GM23338 (cell line): ENCODE data around the gene SHISA6. TPM values are rescaled to one million over a fixed set of nuclear protein-coding genes. Genes with fewer than 3 reads are reported as not detected.

Experiments used
- ATAC-seq: fragments of 200-7000 bp; cut with Tn5 transposase; 3 replicates; pipeline ENCODE4 v1.9.1; 2020
- DNase-seq: peaks from one replicate; pipeline ENCODE4 v3.0.0-alpha.2; 2015; ENCODE audit warnings: low spot score
- H2AFZ ChIP-seq: fragments of 200-600 bp; sonication (generic); 2 replicates; pipeline ENCODE4 v1.8.0; 2016; ENCODE audit warnings: antibody characterized with exemption, mild to moderate bottlenecking, moderate library complexity
- H3F3A ChIP-seq: fragments of 200-600 bp; sonication (generic); replicated peaks from 2 replicates; pipeline ENCODE4 v1.8.0; 2017; ENCODE audit warnings: antibody characterized with exemption, mixed run types, low read depth
- H3K27ac ChIP-seq: fragments of 200-600 bp; sonication (generic); 2 replicates; pipeline ENCODE4 v1.6.1; 2016; ENCODE audit warnings: low read depth
- H3K27me3 ChIP-seq: fragments of 200-600 bp; sonication (generic); 2 replicates; pipeline ENCODE4 v1.8.0; 2016; ENCODE audit warnings: mild to moderate bottlenecking, mixed run types, moderate library complexity; ENCODE audit not compliant: insufficient read depth
- H3K36me3 ChIP-seq: fragments of 200-600 bp; sonication (generic); 2 replicates; pipeline ENCODE4 v1.8.0; 2016; ENCODE audit warnings: mild to moderate bottlenecking; ENCODE audit not compliant: insufficient read depth
- H3K4me1 ChIP-seq: fragments of 200-600 bp; sonication (generic); 2 replicates; pipeline ENCODE4 v1.8.0; 2016; ENCODE audit warnings: mild to moderate bottlenecking, moderate library complexity; ENCODE audit not compliant: insufficient read depth
- H3K4me2 ChIP-seq: fragments of 200-600 bp; sonication (generic); 2 replicates; pipeline ENCODE4 v1.7.1; 2017; ENCODE audit warnings: mixed run types
- H3K4me3 ChIP-seq: fragments of 200-600 bp; sonication (generic); 2 replicates; pipeline ENCODE4 v1.6.1; 2016; ENCODE audit warnings: mixed run types
- H3K79me2 ChIP-seq: fragments of 200-600 bp; sonication (generic); replicated peaks from 2 replicates; pipeline ENCODE4 v1.8.0; 2017; ENCODE audit warnings: mild to moderate bottlenecking; ENCODE audit not compliant: insufficient read depth
- H3K9me2 ChIP-seq: fragments of 200-600 bp; sonication (generic); 2 replicates; pipeline ENCODE4 v1.8.0; 2017; ENCODE audit not compliant: insufficient read depth
- H4K20me1 ChIP-seq: fragments of 200-600 bp; sonication (generic); replicated peaks from 2 replicates; pipeline ENCODE4 v1.8.0; 2017; ENCODE audit warnings: mild to moderate bottlenecking; ENCODE audit not compliant: insufficient read depth
- H3K27ac Mint-ChIP-seq: 2 replicates; pipeline ENCODE4 v1.8.0; 2020; ENCODE audit warnings: inconsistent platforms, mild to moderate bottlenecking, moderate library complexity, mixed read lengths
- H3K27me3 Mint-ChIP-seq: 3 replicates; pipeline ENCODE4 v1.8.0; 2022; ENCODE audit warnings: low read depth, mild to moderate bottlenecking, moderate library complexity, mixed read lengths, inconsistent platforms; ENCODE audit not compliant: insufficient read depth, poor library complexity
- H3K36me3 Mint-ChIP-seq: 3 replicates; pipeline ENCODE4 v1.8.0; 2021; ENCODE audit warnings: low read depth, mild to moderate bottlenecking, inconsistent platforms, moderate library complexity, mixed read lengths
- H3K4me1 Mint-ChIP-seq: 3 replicates; pipeline ENCODE4 v1.8.0; 2020; ENCODE audit warnings: mild to moderate bottlenecking, inconsistent platforms, mixed read lengths
- H3K4me3 Mint-ChIP-seq: 3 replicates; pipeline ENCODE4 v1.8.0; 2021; ENCODE audit warnings: moderate library complexity, mild to moderate bottlenecking, inconsistent platforms, mixed read lengths
- H3K9me3 Mint-ChIP-seq: 3 replicates; pipeline ENCODE4 v1.8.0; 2020; ENCODE audit warnings: moderate library complexity, mild to moderate bottlenecking, inconsistent platforms, mixed read lengths
- CREB1 ChIP-seq: fragments of 250-450 bp; sonication (Bioruptor Pico); IDR thresholded peaks from 2 replicates; pipeline ENCODE4 v1.5.0; 2020; ENCODE audit warnings: low read depth, mild to moderate bottlenecking, moderate library complexity
- CTCF ChIP-seq, 2 experiments: fragments of 200-600 bp in 1 of 2; sonication (generic) in 1 of 2; conservative IDR thresholded peaks; 2 replicates each; pipeline versions ENCODE4 v1.5.1 to v1.6.1; 2016 to 2017; ENCODE audit warnings: antibody characterized with exemption in 2 of 2, low read depth in 2 of 2, mild to moderate bottlenecking in 2 of 2, moderate library complexity in 1 of 2
- ETS1 ChIP-seq: IDR thresholded peaks from 2 replicates; pipeline ENCODE4 v1.6.1; 2016; ENCODE audit warnings: antibody characterized with exemption
- EZH2 ChIP-seq: fragments of 200-600 bp; sonication (generic); IDR thresholded peaks from one replicate; pipeline ENCODE4 v1.8.0; 2017; ENCODE audit warnings: antibody characterized with exemption, mild to moderate bottlenecking, low read depth; ENCODE audit not compliant: unreplicated experiment
- EZH2phosphoT487 ChIP-seq: fragments of 200-600 bp; sonication (generic); IDR thresholded peaks from one replicate; pipeline ENCODE4 v1.8.1; 2018; ENCODE audit warnings: antibody characterized with exemption; ENCODE audit not compliant: unreplicated experiment
- JUNB ChIP-seq: IDR thresholded peaks from one replicate; pipeline ENCODE4 v1.6.1; 2016; ENCODE audit warnings: antibody characterized with exemption; ENCODE audit not compliant: unreplicated experiment
- NANOG ChIP-seq: IDR thresholded peaks from 2 replicates; pipeline ENCODE4 v1.6.1; 2016; ENCODE audit warnings: antibody characterized with exemption, borderline replicate concordance
- ZNF114 ChIP-seq: fragments of 250-450 bp; sonication (Bioruptor Pico); IDR thresholded peaks from 2 replicates; pipeline ENCODE4 v1.5.0; 2020; ENCODE audit warnings: mild to moderate bottlenecking, moderate library complexity
- ZNF331 ChIP-seq: fragments of 250-450 bp; sonication (Bioruptor Pico); IDR thresholded peaks from 2 replicates; pipeline ENCODE4 v1.5.0; 2020; ENCODE audit warnings: low read depth, mild to moderate bottlenecking, moderate library complexity
- ZNF462 ChIP-seq: fragments of 250-450 bp; sonication (Bioruptor Pico); IDR thresholded peaks from 2 replicates; pipeline ENCODE4 v1.5.0; 2020; ENCODE audit warnings: mild to moderate bottlenecking, moderate library complexity
- polyA plus RNA-seq: library from polyadenylated mRNA; unstranded; fragments of >200 nt; fragmentation: Nextera tagmentation; extraction: Ambion mirVana; gene quantifications from 2 replicates; pipeline ENCODE4 v1.2.1, GENCODE V29; 2016
- total RNA-seq: library from RNA; depleted of rRNA; stranded (reverse); fragments of >200 nt; shearing (Covaris generic); gene quantifications from 2 replicates; pipeline ENCODE4 v1.2.3, GENCODE V29; 2014

SHISA6 gene
- total and polyA plus RNA-seq, 2 experiments from 2014 or later: 0.52 TPM; not detected in 1

- peaks cover 99% of the 10 kb centered on the region for H3K9me3 Mint-ChIP-seq
- no peaks in the 10 kb centered on the region for H3K4me1 Mint-ChIP-seq
- H3K4me3 ChIP-seq: no peak overlapping the region
- H3K79me2 ChIP-seq: no peaks in the 10 kb centered on the region
- H3K4me3 Mint-ChIP-seq: no peak overlapping the region
- TF ChIP-seq EZH2phosphoT487 (no peak), EZH2 (no peak), JUNB (no peak), NANOG (no peak), CTCF (conservative IDR thresholded peaks at IDR 0.05; ENCODE audit: low read depth in 2 of 2) (no peak), ETS1 (no peak), ZNF114 (CRISPR knock-in tag) (no peak), CREB1 (no peak), ZNF462 (CRISPR knock-in tag) (no peak), ZNF331 (no peak)
- no peak for ATAC-seq
- no peak overlapping the region for H2AFZ ChIP-seq
- DNase-seq: no peak
- H3K36me3 Mint-ChIP-seq: peaks cover 48% of the 10 kb centered on the region
- H3K4me1 ChIP-seq: no peaks in the 10 kb centered on the region
- H3K27me3 ChIP-seq: no peaks in the 10 kb centered on the region
- H3K27ac ChIP-seq: no peak overlapping the region
- H3K4me2 ChIP-seq: no peak overlapping the region
- H4K20me1 ChIP-seq: no peaks in the 10 kb centered on the region
- H3K27ac Mint-ChIP-seq: no peak overlapping the region
- H3K27me3 Mint-ChIP-seq: peaks cover 1% of the 10 kb centered on the region
- no peaks in the 10 kb centered on the region for H3K9me2 ChIP-seq
- no peaks in the 10 kb centered on the region for H3F3A ChIP-seq
- no peaks in the 10 kb centered on the region; the same call in 1 of the 2 replicates for H3K36me3 ChIP-seq
Observed at GRCh38 chr17:11404431-11405276, 163.6 kb downstream of the SHISA6 start.
